GM18498 (cell line): ENCODE results near the gene TP53I13.

Experiments
- ATAC-seq: cut with Tn5 transposase; IDR thresholded peaks from one replicate; pipeline ENCODE4 v1.9.1; 2021; ENCODE audit warnings: mild to moderate bottlenecking, moderate library complexity; ENCODE audit not compliant: unreplicated experiment

TP53I13 gene

GRCh38 chr17:29592850-29593551 is 24.5 kb downstream of the TP53I13 start, which contains the start of gene ANKRD13B:
ANKRD13B (plus strand) TSS chr17:29593132; CDS start chr17:29593622, 490 bp downstream.
- ATAC-seq, result no peak

DNA sequence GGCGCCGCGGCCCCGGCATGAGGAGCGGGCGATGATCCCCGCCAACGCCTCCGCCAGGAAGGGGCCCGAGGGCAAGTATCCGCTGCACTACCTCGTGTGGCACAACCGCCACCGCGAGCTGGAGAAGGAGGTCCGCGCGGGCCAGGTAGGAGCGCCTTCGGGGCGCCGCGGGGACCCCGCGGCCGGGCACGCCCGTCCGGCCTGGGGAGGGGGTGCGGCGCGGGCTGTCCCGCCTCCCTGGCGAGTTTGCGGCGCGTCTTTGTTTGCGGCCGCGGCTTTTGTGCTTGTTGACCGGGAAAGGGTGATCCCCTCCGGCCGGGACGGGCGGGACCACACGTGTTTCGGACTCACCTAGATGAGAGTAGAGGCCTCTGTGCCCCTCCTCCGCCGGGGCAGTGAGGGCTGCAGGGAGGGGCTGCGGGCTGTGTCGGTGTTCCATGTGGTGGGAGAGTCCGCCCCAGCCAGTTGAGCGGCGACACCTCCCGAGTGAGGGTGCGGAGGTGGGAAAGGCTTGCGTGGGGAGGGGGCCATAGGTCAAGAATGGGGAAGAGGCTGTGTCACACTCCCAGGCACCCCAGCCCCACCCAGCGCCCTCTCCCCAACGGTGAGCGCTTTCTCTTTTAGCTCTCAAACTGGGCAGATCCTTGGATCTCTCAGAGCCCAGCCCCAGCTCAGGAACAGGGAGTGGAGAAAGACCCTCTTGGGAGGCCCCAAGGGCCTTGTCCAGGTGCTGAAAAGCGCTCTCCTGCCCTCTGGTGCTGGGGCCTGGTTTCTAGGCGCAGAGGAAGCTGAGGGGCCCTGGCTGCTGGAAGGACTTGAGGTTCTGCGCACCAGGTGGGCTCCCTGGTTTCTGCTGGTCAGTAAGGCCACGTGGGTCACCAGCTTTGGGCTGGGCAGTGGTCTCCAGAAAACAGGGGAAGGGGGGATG is 25.4 kb downstream of the TP53I13 start:
- no peak for ATAC-seq

GRCh38 chr17:29594519-29595090 is 26.1 kb downstream of the TP53I13 start:
- ATAC-seq, result no peak

DNA sequence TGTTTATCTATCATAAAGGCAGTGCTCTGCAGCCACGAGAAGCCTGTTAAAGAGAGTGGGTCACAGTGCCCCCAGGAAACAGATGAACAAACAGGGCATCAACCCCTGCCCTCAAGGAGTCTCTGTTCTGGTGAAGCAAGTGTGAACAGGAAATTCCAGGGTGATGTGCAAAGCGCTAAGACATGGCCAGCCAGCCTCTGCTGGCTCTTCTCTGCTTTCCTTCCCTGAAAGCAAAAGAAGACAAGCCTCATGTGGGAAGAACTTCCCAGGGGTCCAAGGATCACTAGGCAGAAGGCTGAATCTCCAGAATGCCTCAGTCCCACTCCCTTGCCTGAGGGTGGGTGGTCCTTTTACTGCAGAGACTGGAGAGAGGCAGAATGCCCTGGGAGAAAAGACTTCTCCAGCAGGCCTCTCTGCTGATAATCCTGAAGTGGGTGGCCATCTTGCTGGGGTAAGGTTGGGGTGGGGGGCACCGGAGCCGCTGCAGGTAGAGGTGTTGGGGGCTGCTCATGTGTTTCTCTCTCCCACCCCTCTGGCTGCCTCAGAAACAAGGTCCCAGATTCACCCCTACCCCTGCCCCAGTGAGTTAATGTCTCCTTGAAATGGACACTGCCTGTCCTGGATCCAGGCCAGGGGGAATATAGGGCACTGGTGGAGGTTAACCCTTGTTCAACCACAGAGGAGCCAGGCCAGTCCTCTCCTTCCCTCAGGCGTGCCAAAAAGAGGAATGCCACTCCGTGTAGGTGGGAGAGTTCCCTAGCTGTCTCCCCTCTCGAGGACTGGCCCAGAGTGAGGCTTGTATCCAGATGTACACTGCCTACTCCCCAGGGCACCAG is 26.8 kb downstream of the TP53I13 start:
- ATAC-seq, result no peak

DNA sequence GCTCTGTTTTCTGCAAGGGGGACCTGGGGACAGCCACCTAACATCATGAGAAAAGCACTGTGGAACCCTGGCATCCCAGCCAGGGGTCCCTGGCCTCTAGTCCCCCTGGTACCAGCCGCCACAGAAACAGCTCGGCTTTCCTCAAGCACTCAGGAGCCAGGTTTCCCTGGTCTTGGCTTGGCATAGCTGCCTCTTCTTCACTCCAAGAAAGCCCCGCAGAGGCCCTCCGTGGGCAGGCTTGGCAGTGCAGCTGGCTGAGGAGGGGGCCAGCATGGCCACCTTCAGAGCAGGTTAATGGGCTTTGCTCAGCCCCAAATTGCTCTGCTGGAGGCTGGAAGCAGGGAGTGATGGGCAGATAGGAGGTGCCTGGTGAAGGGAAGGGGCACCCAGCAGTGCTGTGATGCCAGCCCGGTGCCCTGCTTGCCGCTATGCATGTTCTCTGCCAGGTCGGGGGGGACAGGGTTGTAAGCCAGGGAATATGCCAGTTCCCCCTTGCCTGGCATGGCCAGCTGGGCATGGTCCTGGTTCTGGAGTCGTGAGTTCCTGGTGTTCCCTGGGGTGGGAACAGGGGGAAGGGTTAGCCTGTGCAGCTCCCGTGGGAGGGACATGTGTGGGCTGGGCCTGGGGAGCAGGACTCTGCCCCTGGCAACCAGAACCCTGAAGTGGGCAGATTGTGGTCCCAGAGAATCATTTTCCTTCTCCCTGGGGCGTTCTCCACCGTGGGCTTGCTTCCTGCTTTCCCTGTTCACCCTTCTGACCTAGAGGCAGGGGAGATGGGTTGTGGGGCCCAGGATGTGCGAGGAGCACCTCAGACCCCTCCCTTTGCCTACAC is 27.7 kb downstream of the TP53I13 start:
- ATAC-seq, result no peak

- ATAC-seq, result no peak
Observed at GRCh38 chr17:29596811-29597210, 28.3 kb downstream of the TP53I13 start.

DNA sequence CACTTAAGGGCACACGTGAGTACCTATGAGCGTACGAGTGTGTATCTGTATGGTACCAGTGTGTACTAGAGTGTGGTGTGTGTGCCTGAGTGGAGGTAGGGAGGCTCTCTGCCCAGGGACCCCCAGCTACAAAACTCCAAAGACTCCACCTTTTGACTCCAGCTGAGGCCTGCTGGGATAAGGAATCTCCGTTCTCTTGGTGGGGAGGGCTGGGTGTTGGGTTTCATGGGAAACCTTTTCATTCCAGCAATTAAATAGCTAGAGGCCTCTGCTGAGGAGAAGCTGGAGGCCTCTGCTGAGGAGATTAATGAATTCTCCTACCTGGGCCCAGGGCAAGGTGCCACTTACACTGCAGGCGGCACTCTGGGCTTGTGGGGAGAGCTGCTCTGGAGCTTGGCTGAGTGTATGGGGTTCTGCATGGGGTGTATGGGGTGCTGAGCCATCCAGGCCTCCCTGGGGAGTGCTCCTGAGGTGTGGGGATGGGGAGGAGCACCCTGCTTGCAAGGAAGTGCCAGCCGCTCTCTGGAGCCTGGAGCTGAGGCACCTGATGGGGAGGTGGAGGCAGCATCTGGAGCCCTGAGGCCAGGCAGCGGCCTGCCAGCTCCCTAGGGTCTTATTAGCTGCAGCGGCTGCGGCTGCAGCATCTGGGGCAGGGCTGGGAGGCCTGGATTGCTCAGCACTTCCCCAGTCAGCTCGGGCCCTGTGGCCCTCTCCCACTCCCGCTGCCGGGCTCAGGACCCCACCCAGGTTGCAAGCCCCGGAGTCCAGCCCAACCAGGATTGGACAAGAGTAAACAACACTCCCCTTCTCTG is 29.1 kb downstream of the TP53I13 start:
- no peak for ATAC-seq

GRCh38 chr17:29603109-29603674 is 34.7 kb downstream of the TP53I13 start:
- no peak for ATAC-seq

DNA sequence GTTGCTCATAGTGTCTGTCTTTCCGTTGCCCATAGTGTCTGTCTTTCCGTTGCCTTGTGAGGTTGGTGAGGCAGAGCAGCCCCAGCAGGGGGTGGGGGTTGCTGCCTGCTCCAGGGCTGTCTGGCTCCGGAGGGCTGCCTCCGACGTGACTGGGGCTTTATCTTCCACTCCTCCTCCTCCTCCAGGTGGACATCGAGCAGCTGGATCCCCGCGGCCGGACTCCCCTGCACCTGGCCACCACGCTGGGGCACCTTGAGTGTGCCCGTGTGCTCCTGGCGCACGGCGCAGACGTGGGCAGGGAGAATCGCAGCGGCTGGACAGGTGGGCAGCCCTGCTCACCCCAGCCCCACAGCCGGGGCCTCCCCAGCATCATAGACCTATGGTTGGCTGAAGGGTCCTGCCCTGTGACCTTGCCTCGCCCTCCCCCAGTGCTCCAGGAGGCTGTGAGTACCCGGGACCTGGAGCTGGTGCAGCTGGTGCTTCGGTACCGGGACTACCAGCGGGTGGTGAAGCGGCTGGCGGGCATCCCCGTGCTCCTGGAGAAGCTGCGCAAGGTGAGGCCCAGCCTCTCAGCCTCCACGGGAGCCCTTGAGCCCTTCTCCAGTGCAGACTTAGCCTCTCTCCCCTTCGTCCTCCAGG is 39.2 kb downstream of the TP53I13 start:
- ATAC-seq, result no peak

DNA sequence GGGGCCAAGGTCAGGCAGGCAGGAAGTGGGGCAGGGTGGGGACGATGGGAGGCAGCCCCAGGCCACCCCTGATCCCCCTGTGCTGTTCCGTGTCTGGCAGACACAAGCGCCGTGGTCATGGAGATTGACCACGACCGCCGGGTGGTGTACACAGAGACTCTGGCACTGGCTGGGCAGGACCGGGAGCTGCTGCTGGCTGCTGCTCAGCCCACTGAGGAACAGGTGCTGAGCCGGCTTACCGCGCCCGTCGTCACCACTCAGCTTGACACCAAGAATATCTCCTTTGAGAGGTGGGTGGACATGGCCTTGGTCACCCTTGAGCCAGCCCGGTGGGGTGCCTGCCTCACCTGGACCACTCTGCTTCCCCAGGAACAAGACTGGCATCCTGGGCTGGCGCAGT is 40.5 kb downstream of the TP53I13 start:
- ATAC-seq, result no peak

DNA sequence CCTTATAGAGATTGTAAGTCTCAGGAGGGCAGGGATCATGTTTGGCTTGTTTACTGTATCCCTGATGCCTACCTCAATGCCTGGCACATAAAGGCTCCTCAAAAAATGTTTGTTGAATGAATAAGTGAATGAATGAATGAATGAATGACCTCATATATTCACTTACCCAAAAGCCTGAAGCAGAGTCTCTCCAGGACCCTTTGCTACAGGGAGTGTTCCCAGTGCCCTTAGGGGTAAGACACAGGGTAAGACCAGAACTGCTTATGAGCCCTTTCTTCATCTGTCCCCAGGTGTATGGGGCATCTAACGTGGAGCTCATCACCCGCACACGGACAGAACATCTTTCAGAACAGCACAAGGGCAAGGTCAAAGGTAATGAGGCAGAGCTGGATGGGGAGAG is 41.9 kb downstream of the TP53I13 start:
- ATAC-seq, result no peak

DNA sequence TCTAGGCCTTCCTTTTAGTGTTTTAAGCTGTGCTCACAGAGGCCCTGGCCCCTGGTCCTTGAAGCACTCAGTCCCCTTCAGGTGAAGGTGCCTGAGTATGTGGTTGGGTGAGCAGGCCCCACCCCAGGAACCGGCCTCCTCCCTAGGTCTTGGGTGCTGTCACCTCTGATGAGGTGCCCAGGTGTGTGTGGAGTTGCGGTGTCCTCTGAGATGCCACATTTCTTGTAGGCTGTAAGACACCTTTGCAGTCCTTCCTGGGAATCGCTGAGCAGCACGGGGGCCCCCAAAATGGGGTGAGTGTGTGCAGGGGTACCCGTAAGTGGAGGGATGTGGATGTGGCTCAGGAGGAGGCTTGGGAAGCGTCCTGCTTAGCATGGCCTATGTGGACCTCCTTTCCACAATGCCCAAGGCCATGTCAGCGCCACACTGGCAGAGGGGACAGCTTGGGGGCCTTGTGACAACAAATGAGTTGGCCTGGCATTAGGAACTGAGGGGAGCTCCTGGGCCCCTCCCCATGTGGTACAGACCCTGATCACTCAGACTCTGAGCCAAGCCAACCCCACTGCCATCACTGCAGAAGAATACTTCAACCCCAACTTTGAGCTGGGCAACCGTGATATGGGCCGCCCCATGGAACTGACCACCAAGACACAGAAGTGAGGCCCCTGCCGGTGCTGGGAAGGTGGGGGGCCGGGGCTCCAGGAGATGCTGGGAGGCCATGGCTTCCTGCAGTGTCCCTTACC is 43.0 kb downstream of the TP53I13 start:
- ATAC-seq, result no peak

- ATAC-seq, result no peak
Observed at GRCh38 chr17:29612094-29612403, 43.5 kb downstream of the TP53I13 start.

GRCh38 chr17:29612404-29613280 is 44.1 kb downstream of the TP53I13 start:
- ATAC-seq, result no peak

DNA sequence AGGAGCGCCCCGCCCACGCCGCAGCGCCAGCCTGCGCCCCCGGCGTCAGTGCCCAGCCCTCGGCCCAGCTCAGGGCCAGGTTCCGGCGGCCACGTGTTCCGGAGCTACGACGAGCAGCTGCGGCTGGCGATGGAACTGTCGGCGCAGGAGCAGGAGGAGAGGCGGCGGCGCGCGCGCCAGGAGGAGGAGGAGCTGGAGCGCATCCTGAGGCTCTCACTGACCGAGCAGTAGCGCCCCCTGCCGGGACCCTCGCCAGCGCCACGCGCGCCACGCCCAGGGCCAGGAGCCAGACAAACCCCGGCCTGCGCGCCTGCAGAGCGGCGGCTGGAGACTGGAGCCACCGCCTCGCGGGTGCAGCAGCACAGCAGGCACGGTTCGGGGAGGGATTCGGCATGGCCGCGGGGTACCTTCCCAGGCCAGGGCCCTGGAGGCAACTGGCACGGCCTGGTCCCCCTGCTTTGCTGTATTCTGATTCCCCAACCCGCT is 44.9 kb downstream of the TP53I13 start:
- peak; percentile 40 for ATAC-seq

- no peak for ATAC-seq
Observed at GRCh38 chr17:29613856-29614255, 45.4 kb downstream of the TP53I13 start.
